ENCODE results near the gene POLD3.

DNA sequence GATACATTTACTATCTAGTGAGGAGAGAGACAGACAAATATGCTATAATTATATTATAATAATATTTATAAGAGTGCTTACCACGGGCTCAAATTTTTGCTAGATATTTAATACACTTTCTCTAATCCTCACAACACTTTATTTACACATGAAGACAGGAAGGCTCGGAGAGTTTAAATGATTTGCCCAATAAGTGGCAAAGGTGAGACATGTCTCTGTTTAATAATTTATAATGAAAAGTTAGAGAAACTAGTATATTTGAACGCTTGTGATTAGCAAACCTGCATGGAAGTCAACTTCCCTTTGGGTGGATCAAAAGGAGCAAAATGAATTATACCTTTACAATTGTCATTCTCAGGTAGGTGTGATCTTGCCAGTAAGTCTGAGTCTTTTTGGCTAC, 55.4 kb downstream of the POLD3 start:
- TF ChIP-seq POLR2A (IDR thresholded peaks at IDR 0.05; ENCODE audit: extremely low read depth, insufficient read length): no peak
- TF ChIP-seq, protein P1, sequence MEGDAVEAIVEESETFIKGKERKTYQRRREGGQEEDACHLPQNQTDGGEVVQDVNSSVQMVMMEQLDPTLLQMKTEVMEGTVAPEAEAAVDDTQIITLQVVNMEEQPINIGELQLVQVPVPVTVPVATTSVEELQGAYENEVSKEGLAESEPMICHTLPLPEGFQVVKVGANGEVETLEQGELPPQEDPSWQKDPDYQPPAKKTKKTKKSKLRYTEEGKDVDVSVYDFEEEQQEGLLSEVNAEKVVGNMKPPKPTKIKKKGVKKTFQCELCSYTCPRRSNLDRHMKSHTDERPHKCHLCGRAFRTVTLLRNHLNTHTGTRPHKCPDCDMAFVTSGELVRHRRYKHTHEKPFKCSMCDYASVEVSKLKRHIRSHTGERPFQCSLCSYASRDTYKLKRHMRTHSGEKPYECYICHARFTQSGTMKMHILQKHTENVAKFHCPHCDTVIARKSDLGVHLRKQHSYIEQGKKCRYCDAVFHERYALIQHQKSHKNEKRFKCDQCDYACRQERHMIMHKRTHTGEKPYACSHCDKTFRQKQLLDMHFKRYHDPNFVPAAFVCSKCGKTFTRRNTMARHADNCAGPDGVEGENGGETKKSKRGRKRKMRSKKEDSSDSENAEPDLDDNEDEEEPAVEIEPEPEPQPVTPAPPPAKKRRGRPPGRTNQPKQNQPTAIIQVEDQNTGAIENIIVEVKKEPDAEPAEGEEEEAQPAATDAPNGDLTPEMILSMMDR (IDR thresholded peaks at IDR 0.05; ENCODE audit: low read depth, low read length): no peak

Measured in NB4 (cell line).